HepG2 (cell line): ENCODE results near the gene HDLBP. TPM values are rescaled to one million over a fixed set of nuclear protein-coding genes. Genes with fewer than 3 reads are reported as not detected.

ENCODE experiments used
- CCAR2 ChIP-seq: fragments of 200-400 bp; formaldehyde crosslinking; optimal IDR thresholded peaks from 2 replicates; pipeline ENCODE3; 2018; ENCODE audit warnings: low read depth, mild to moderate bottlenecking, low read length, moderate library complexity
- CEBPG ChIP-seq: IDR thresholded peaks from 2 replicates; pipeline ENCODE4 v1.6.1; 2016
- E2F2 ChIP-seq: sonication (generic); formaldehyde crosslinking; IDR thresholded peaks from 2 replicates; pipeline ENCODE4 v1.4.0; 2020; ENCODE audit warnings: missing genetic modification reagents, borderline replicate concordance
- GATAD1 ChIP-seq: IDR thresholded peaks from 2 replicates; pipeline ENCODE4 v1.6.1; 2016; ENCODE audit warnings: missing genetic modification reagents, missing compliant biosample characterization
- IRF9 ChIP-seq: sonication (generic); formaldehyde crosslinking; IDR thresholded peaks from 2 replicates; pipeline ENCODE4 v1.8.0; 2022; ENCODE audit warnings: missing genetic modification reagents, mild to moderate bottlenecking, borderline replicate concordance
- JUN ChIP-seq: sonication (generic); formaldehyde crosslinking; IDR thresholded peaks from 2 replicates; pipeline ENCODE4 v1.4.0; 2020; ENCODE audit warnings: mild to moderate bottlenecking, missing genetic modification reagents
- MAF1 ChIP-seq: sonication (generic); formaldehyde crosslinking; IDR thresholded peaks from 2 replicates; pipeline ENCODE4 v1.5.0; 2020; ENCODE audit warnings: missing genetic modification reagents, borderline replicate concordance
- MEF2D ChIP-seq: sonication (generic); formaldehyde crosslinking; IDR thresholded peaks from 2 replicates; pipeline ENCODE4 v1.5.1; 2020; ENCODE audit warnings: mild to moderate bottlenecking, missing genetic modification reagents
- NFE2L1 ChIP-seq: sonication (generic); formaldehyde crosslinking; IDR thresholded peaks from 2 replicates; pipeline ENCODE4 v1.4.0; 2020; ENCODE audit warnings: missing genetic modification reagents, mild to moderate bottlenecking, borderline replicate concordance
- NFKB2 ChIP-seq: sonication (generic); formaldehyde crosslinking; IDR thresholded peaks from 2 replicates; pipeline ENCODE4 v1.4.0; 2020; ENCODE audit warnings: missing genetic modification reagents, borderline replicate concordance
- PRMT3 ChIP-seq: sonication (generic); formaldehyde crosslinking; IDR thresholded peaks from 2 replicates; pipeline ENCODE4 v1.8.1; 2022; ENCODE audit warnings: low read depth, mild to moderate bottlenecking, moderate library complexity, missing genetic modification reagents, borderline replicate concordance
- SNAI1 ChIP-seq: sonication (generic); formaldehyde crosslinking; IDR thresholded peaks from 2 replicates; pipeline ENCODE4 v1.5.0; 2020; ENCODE audit warnings: mild to moderate bottlenecking, missing genetic modification reagents, borderline replicate concordance
- TFAP4 ChIP-seq: sonication (generic); IDR thresholded peaks from 2 replicates; pipeline ENCODE4 v1.6.1; 2016; ENCODE audit warnings: low read depth, borderline replicate concordance
- ZNF142 ChIP-seq: sonication (generic); formaldehyde crosslinking; IDR thresholded peaks from 2 replicates; pipeline ENCODE4 v1.4.0; 2020; ENCODE audit warnings: missing genetic modification reagents
- ZNF232 ChIP-seq: sonication (generic); formaldehyde crosslinking; IDR thresholded peaks from 2 replicates; pipeline ENCODE4 v1.4.0; 2020; ENCODE audit warnings: missing genetic modification reagents, borderline replicate concordance
- ZNF34 ChIP-seq: sonication (generic); formaldehyde crosslinking; IDR thresholded peaks from 2 replicates; pipeline ENCODE4 v1.4.0; 2020; ENCODE audit warnings: mild to moderate bottlenecking, missing genetic modification reagents, borderline replicate concordance
- ZNF691 ChIP-seq: sonication (generic); formaldehyde crosslinking; IDR thresholded peaks from 2 replicates; pipeline ENCODE4 v1.4.0; 2020; ENCODE audit warnings: missing genetic modification reagents, low read depth, mild to moderate bottlenecking, borderline replicate concordance
- ZNF776 ChIP-seq: sonication (generic); formaldehyde crosslinking; IDR thresholded peaks from 2 replicates; pipeline ENCODE4 v1.4.0; 2020; ENCODE audit warnings: mild to moderate bottlenecking, missing genetic modification reagents
- polyA plus RNA-seq, 8 experiments: library from polyadenylated mRNA; depleted of rRNA in 3 of 8; stranded (reverse) in 7 of 8; unstranded in 1 of 8; fragments of >200 nt; fragmentation: Illumina TruSeq in 4 of 8; extraction: Trizol in 4 of 8; gene quantifications; 2 replicates each; pipeline versions ENCODE4 v1.2.1 to v1.2.3, GENCODE V29; 2011 to 2016; ENCODE audit warnings: low read depth in 4 of 8, missing spikeins in 1 of 8, mixed read lengths in 1 of 8; ENCODE audit not compliant: insufficient read depth in 1 of 8
- total RNA-seq, 5 experiments: library from RNA; depleted of rRNA; stranded (reverse); fragments of >200 nt; fragmentation: Illumina TruSeq; extraction: Trizol; gene quantifications; 2 replicates each; pipeline ENCODE4 v1.2.3, GENCODE V29; 2016; ENCODE audit warnings: low read depth in 1 of 5

HDLBP gene
- total and polyA plus RNA-seq, 2 of the 13 experiments (the other 11 are each of a cell fraction or from before 2014, with no cell fraction given) = 464 to 707 TPM

- TF ChIP-seq ZNF776 (CRISPR knock-in tag) = 0 out of 2 replicates have a peak, but pooled peaks have one; percentile 37
- peak; percentile 88 for TF ChIP-seq MEF2D
- no peak for TF ChIP-seq JUN (CRISPR knock-in tag)
- 0 out of 2 replicates have a peak, but pooled peaks have one; percentile 7 for TF ChIP-seq TFAP4
- peak; percentile 68 for TF ChIP-seq ZNF232
- TF ChIP-seq NFE2L1 (CRISPR knock-in tag) = peak; percentile 70; the same call in 1 of the 2 replicates
- TF ChIP-seq ZNF142 (CRISPR knock-in tag) = peak; percentile 32; the same call in 1 of the 2 replicates
- peak; percentile 81; the same call in 1 of the 2 replicates for TF ChIP-seq E2F2 (CRISPR knock-in tag)
- TF ChIP-seq GATAD1 (CRISPR knock-in tag) = no peak
- TF ChIP-seq PRMT3 (CRISPR knock-in tag) = no peak
- TF ChIP-seq ZNF691 (CRISPR knock-in tag) = peak; percentile 90
- 0 out of 2 replicates have a peak, but pooled peaks have one; percentile 55 for TF ChIP-seq SNAI1 (CRISPR knock-in tag)
- TF ChIP-seq ZNF34 (CRISPR knock-in tag) = peak; percentile 72; the same call in 1 of the 2 replicates
- TF ChIP-seq CEBPG (CRISPR knock-in tag) = no peak
- no peak for TF ChIP-seq IRF9 (CRISPR knock-in tag)
- no peak for TF ChIP-seq MAF1 (CRISPR knock-in tag)
- TF ChIP-seq NFKB2 (CRISPR knock-in tag) = peak; percentile 92; the same call in 1 of the 2 replicates
- TF ChIP-seq CCAR2 = no peak
Measured at GRCh38 chr2:241315879-241316631, 583 bp upstream of the HDLBP start, which contains the start of gene SEPTIN2 (continued).
